GM19324 (cell line): ENCODE data around the gene KRTCAP2.

Source experiments
- ATAC-seq: cut with Tn5 transposase; IDR thresholded peaks from one replicate; pipeline ENCODE4 v1.9.1; 2021; ENCODE audit warnings: mild to moderate bottlenecking, moderate library complexity; ENCODE audit not compliant: unreplicated experiment, low FRiP score

The KRTCAP2 gene

DNA sequence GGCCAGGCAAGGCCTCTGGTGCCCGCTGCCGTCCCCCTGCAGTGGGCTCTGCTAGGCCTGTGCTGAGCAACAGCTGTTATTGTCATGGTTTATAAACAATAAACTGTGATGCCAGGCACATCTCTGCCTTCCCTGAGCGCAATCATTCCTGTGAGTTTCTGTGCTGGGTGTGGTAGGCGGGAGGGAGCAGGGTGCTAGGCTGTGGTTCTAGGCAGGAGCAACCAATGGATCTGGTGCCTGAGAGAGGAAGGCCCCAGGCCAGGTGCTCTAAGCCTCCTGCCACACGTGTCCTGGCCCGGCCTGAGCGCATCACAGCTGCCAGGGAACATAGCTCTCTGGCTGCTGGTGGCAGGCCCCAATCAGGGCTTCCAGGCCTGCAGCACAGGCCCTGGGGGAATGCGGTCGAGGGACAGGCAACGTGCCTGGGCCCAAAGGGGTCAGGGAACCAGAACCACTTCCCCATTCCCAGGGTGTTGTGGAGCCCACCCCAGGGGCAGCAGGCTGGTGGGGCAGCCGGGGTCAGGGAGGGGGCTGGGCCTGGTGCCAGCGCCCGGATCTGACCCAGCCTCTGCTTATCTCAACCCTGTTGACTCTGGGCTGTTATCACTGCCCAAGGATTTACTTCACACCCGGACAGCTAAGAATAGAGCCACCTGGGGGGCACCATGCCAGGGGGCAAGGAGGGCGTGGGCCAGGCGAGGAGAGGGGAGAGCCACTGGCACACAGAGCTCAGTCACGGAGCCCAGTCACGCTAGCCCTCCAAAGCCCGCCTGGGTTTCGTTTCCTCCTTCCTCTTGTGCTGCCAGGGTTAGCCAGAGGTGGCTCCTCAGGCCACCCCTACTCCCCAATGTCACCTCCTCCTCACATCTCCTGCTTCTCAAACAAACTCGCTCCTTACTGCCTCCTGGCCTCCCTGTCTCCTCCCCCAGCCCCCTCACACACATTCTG, 12.0 kb upstream of the KRTCAP2 start:
- peak; percentile 76 for ATAC-seq

DNA sequence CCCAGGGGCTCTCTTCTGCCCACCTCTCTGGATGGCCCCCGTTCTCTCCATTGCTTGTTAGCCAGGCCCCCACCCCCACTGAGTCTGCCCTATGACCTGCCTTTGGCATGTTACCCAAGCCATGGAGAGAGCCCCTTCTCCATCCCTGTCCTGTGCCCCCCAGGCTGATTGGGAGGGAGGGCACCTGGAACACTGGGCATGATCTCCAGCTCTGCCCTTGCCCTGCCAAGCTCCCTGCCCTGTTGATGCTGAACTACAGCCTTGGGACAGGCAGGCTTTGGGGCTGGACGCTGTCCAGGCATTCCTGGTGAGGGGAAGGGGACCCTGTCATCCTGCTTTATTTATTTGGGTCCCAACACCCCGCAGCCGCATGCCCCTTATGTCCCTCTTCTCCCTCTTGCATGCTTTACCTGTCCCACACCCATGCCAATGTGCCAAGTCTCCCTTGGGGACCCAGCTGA, 11.3 kb upstream of the KRTCAP2 start:
- ATAC-seq = no peak

DNA sequence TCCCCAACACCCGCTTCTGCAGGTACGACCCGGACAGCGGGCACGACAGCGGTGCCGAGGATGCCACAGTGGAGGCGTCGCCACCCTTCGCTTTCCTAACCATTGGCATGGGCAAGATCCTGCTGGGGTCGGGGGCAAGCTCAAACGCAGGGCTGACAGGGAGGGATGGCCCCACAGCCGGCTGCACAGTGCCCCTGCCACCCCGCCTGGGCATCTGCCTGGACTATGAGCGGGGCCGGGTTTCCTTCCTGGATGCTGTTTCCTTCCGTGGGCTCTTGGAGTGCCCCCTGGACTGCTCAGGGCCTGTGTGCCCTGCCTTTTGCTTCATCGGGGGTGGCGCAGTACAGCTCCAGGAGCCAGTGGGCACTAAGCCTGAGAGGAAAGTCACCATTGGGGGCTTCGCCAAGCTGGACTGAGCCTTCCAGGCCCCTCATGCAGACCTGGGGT, 10.7 kb upstream of the KRTCAP2 start:
- no peak for ATAC-seq

DNA sequence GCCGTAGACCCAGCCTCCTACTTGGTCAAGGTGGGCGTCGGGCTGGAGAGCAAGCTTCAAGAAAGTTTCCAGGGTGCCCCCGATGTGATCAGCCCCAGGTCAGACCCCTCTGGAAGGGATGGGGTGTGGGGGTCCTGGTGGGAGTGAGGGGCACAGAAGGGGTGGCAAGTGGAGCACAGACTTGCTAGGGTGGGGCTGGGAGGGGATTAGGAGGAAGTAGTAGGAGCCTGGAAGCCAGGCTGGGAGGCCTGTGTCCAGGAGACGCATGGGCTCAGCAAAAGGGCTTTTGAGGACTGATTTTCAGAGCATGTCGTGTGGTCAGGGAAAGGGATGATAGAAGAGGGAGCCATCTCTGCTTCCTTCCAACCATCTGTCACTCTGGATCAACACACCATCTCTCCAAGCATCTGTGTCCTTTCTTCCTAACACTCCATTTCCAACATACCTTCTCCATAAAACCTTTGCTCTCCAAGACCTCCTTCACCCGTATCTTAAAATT, 9.0 kb upstream of the KRTCAP2 start:
- ATAC-seq = no peak

DNA sequence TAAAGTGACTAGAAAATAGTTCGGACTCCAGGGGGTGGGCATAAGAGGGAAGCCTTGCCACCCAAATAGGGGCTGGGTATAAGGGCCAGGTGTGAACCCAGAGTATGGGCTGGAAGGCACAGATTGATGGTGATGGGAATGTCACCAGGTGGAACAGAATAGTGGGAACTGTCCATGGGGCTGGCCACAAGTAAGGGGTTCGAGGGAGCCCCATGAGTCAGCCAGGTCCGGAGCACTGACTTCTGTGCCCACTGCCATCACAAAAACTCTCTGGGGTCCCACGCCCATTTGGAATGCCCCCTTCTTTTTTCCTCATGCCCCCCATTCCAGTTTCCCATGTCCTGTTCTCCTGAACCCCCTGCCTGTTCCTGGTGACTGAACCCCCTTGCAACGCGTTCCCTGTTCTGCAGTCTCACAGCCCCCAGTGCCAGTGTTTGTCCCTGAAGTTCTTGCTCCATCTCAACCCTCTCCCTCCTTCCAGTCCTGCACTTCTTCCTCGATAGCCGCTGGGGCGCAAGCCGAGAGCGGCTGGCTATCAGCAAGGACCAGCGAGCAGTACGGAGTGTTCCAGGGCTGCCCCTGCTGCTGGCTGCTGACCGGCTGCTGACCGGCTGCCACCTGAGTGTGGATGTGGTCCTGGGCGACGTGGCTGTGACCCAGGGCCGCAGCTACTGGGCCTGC, 8.4 kb upstream of the KRTCAP2 start:
- ATAC-seq = no peak

DNA sequence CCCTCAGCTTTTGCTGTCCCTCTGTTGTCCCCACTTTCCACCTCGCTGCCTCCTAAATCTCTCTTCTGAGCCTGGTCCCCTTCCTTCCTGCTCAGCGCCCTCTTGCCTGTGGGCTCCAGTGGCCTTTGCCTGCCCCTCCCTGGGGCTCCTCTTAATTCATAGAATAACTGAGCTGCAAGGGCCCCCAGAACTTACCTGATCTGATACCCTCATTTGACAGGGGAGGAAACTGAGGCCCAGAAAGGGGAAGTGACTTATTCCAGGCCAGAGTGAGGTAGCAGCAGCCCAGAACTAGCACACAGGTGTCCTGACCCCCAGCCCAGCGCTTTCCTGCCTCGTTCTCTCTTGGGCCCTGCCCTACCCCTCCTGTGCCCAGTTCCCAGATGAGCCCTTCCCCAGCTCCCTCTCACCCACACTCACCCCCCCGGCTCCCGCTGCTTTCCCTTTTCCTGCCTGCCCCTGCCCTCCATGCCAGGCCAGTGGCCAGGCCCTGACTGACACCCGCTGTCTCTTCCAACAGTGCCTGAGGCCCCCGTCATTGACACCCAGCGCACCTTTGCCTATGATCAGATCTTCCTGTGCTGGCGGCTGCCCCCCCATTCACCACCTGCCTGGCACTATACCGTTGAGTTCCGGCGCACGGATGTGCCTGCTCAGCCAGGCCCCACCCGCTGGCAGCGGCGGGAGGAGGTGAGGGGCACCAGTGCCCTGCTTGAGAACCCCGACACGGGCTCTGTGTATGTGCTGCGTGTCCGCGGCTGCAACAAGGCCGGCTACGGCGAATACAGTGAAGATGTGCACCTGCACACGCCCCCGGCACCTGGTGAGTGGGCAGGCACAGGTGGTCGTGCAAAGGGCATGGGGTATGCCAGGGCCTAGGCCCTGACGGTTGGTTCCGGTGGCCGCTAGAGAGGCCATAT, 6.3 kb upstream of the KRTCAP2 start:
- ATAC-seq = no peak

DNA sequence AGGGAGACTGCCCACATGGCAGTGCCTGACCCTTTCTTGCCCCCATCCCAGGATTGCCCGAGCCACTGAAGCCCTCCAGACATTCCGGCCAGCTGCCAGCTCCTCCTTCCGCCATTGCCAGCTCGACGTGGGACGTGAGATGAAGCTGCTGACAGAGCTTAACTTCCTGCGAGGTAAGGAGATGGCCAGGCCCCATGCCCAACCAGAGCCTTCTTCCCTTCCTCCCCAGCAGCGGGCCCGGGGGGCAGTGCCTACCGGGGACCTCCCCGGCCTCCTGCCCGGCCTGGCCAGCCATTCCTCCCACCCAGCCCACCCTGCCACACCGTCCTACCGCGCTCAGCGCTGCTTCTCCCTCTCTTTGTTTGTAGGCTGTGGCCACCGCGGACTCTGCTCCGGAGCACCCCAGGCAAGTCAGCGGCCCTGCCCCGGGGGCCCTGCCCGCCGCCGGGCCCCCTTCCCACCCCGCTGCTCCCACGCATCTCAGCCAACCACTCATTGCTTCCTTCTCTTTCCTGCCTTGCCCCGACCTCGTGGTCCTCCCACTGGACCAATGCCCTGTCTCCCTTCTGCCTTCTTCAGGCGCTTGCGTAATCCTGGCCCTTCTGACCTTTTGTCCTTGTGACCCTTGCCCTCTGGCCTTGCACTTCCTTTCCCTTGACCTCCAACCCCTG, 5.5 kb upstream of the KRTCAP2 start:
- no peak for ATAC-seq

DNA sequence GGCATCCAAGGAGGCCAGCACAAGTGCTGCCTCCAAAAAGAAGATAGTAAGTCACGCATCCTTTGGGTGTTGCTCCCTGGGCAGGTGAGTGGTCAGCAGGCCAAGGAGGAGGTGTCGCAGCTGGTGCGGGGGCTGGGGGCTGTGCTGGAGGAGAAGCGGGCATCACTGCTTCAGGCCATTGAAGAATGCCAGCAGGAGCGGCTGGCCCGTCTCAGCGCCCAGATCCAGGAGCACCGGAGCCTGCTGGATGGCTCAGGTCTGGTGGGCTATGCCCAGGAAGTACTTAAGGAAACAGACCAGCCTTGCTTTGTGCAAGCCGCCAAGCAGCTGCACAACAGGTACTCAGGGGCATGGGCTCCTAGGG, 4.8 kb upstream of the KRTCAP2 start:
- ATAC-seq = no peak

DNA sequence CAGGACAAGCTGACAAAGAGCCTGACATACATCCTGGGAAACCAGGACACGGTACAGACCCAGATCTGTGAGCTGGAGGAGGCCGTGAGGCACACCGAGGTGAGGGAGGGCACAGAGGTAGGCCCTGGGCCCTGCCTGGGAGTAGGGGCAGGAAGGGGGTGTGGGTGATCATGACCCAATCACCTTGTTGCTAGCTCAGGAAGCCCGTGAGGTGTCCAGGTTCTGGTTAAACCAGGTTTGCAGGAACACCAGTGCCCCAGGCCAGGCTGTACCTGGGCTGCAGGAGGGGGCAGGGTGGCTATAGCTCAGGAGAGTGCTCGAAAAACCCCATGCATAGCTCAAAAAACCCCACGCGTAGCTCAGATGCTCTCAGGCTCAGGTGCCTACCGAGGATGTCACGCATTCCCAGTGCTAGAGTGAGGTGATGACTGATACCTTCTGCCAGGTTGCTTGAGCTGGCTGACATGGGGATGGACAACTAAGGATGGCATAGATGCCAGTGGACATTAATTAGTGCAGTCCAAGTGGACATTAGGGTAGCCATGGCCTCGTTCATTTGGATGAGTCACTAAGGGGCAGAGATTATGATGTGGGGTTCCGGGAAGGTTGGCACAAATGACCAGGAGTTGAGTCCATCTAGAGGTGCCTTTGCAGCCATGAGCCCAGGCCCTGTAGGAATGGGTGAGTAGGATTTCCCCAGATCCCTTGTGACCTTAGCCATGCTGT, 4.3 kb upstream of the KRTCAP2 start:
- ATAC-seq = no peak

DNA sequence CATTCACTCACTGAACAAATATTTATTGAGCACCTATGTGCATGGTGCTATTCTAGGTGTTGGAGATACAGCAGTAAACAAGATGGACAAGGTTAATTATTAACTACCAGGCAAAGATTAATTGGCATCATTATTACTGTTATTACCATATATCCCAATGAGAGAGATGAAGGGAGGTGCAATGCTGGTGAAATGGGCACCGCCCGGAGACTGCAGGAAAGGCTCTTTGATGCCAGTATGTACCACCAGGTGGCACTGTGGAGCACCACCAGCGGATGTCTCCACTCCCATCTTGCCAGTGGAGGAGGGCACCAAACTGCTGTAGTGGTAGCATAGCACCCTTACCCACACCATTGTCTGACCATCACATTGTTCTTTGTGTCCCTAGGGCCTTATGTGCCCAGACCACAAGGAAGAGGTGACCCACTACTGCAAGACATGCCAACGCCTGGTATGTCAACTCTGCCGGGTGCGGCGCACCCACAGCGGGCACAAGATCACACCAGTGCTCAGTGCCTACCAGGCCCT, 3.5 kb upstream of the KRTCAP2 start:
- no peak for ATAC-seq

DNA sequence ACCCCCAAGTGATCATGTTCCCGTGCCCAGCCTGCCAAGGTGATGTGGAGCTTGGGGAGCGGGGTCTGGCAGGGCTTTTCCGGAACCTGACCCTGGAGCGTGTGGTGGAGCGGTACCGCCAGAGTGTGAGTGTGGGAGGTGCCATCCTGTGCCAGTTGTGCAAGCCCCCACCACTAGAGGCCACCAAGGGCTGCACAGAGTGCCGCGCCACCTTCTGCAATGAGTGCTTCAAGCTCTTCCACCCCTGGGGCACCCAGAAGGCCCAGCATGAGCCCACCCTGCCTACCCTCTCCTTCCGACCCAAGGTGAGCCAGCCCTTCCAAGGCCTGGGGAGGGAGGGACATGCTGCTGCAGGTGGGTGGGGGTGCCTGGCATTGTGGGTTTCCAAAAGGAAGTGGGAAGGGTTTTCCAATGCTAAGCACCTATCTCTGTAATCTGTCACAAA, 2.8 kb upstream of the KRTCAP2 start:
- no peak for ATAC-seq

DNA sequence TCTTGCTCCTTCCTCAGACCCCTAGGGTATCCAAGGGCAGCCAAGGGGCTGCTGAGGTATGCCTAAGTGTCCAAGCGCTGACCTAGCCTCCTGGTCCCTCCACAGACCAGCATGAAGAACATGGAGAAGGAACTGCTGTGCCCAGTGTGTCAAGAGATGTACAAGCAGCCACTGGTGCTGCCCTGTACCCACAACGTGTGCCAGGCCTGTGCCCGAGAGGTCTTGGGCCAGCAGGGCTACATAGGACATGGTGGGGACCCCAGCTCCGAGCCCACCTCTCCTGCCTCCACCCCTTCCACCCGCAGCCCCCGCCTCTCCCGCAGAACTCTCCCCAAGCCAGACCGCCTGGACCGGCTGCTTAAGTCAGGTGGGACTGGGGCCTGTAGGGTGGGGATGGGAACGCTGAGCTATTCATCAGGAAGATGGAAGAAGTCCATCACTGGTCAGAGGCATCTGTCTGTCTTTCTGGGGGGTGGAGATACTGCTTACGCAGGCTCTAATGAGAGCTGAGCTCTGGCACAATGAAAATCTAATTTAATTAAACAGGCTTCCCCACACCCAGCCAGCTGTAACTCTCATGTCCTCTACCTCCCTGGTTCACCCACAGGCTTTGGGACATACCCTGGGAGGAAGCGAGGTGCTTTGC, 2.3 kb upstream of the KRTCAP2 start:
- ATAC-seq = no peak

DNA sequence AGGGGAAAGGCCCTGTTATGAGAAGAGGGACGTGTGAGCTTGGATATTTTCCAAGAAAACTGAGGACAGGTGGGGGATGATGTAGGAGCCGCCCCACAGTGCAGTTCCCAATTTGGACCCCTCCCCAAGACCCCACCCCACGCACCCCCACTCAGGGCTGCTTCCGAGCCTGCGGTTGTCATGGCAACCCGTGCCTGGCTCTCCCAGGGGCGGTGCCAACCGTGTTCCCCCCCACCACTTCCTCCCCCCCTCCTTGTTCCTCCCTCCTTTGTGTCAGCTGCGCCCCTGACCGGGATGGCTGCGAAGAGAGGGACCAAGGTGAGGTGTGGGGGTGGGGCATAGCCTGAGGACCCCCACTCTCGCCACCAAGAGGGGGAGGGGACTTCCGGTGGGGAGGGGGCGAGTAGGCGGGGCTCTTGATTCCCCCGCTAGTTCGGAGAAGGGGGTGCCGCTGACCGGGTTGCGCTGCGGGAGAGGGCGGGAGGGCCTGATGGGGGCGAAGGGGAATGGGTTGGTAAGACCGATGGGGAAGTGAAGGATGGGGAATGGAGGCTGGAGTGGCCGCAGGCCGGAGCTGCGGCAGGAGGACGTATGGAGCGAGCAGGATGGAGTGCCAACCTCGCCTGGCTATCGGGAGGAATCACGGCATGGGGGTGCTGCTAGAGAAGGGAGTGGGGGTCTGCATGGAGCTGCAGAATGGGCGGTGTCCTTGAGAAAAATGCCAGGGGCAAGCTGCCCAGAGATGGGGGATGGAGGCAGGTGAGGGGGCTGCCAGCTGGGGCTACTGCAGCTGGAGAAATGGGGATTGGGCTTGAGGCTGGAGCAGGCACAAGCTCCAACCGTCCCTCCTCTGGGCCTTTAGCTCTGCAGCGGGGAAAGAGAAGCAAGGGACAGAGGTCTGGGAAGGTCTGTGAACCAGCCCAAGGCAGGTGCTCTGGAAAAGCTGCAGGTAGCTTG, 1.5 kb upstream of the KRTCAP2 start:
- ATAC-seq = no peak

DNA sequence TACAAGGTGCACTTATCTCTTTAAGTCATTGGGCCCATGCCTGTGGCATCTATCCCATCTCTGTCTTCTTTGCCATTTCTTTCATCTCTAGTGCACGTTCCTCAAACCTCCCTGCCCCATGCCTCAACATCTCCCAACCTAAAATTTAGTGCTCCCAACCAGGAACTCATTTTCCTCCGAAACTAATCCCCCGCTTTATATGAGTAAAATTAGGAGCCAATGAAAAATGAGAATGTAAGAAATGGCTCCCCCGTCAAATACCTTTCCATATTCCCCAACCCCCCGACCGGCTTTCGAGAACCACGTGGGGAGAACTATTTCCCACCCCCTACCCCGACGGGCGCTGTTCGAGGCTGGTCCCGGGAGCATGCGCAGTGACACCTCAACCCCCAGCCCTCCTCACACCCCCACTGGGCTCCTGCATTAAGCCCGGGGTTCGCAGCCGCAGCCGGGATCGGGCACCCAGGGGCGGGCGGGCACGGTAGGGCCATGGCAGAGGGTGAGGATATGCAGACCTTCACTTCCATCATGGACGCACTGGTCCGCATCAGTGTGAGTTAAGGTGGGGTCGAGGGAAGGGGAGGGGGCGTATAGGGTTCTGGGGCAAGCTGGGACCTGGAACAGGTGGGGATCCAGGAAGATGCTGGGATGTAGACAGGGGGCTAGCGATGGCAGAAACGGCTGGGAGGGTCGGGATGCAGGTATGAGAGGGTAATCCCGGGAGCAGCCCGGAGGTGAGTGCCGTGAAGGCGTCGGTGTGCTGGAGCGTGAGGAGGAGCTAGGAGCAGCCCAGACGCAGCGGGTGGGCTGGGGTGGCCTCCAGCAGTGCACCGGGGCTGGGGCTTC, 597 bp upstream of the KRTCAP2 start, which contains the start of gene TRIM46:
Gene TRIM46 (plus strand): TSS at position 372 of the 846 bp plus-strand sequence. CDS start 118 bp downstream, at position 490.
- ATAC-seq = no peak

DNA sequence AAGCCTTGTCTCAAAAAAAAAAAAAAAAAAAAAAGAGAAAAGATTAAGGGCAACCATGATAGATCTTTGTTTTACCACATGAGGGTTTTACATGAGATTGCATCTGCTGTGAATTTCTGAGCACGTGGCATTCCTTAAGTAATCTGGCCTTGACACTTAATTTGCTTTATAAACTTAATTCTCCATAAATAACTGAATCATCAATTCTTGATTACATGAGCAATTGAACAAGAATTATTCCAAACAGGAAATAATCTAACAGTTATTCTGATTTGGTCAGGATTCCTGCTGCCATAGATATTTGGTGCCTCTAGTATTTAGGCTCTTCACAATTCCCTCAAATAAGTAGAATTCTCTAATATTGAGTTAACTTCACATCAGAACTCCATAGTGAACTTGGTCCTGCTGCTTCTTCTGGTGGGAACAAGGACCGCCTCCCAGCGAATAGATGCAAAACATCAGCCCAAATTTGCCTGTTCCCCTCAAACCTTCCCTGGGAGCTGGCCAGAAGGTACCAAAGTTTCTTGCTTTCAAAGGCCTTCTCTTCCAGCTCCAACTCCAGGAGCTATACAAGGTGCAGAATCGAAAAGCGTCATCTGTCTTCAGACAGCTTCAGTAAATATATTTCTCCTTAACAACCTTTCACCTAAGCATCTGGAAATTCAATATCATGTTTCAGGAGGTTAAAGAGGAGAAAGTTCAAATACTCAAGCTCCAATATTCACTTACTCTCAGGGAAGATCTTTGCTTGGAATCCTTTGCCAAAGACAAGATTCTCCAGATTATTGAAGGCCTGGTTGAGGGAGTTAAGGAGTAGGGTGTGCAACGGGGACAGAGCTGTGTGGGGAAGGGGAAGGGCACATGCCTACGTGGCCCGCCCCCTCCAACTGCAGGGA, 1.0 kb downstream of the KRTCAP2 start:
- no peak for ATAC-seq
